GM12875 (cell line): ENCODE results near the gene LEFTY2.
"Not testable (repeated sequence)": the region's sequence is repeated elsewhere in the genome, so short reads cannot be mapped to it uniquely, and the experiment has no call there.

Experiments used
- H3K4me3 ChIP-seq: one replicate; pipeline ENCODE4 v1.5.1; 2011; ENCODE audit warnings: low read depth, low read length, control low read depth
- CTCF ChIP-seq: IDR thresholded peaks from 2 replicates; pipeline ENCODE4 v1.5.1; 2011; ENCODE audit warnings: low read depth, mild to moderate bottlenecking, control low read depth, inconsistent platforms, low read length, moderate library complexity, borderline replicate concordance; ENCODE audit not compliant: insufficient read depth

The LEFTY2 gene

GRCh38 chr1:225974454-225974853 lies 33.4 kb upstream of the LEFTY2 start:
- no peak overlapping the region for H3K4me3 ChIP-seq
- TF ChIP-seq CTCF, result no peak

GRCh38 chr1:225973158-225973557 lies 32.1 kb upstream of the LEFTY2 start:
- TF ChIP-seq CTCF, result no peak
- no peak overlapping the region for H3K4me3 ChIP-seq

- H3K4me3 ChIP-seq, result no peak overlapping the region
- no peak for TF ChIP-seq CTCF
These were observed 31.5 kb upstream of the LEFTY2 start for GRCh38 chr1:225972344-225973152.

GRCh38 chr1:225970592-225971157 lies 29.7 kb upstream of the LEFTY2 start:
- H3K4me3 ChIP-seq, result not testable (repeated sequence)

- H3K4me3 ChIP-seq, result not testable (repeated sequence)
These were observed 28.7 kb upstream of the LEFTY2 start for GRCh38 chr1:225969751-225970150.

GRCh38 chr1:225965231-225965630 lies 24.2 kb upstream of the LEFTY2 start:
- TF ChIP-seq CTCF, result no peak
- H3K4me3 ChIP-seq, result no peak overlapping the region

GRCh38 chr1:225963735-225964530 lies 22.9 kb upstream of the LEFTY2 start:
- TF ChIP-seq CTCF, result no peak
- no peak overlapping the region for H3K4me3 ChIP-seq

GRCh38 chr1:225962440-225962975 lies 21.5 kb upstream of the LEFTY2 start:
- TF ChIP-seq CTCF, result peak; percentile 91
- H3K4me3 ChIP-seq, result no peak overlapping the region
